ENCODE measurements around the gene CHRNA4. TPM values are rescaled to one million over a fixed set of nuclear protein-coding genes. Genes with fewer than 3 reads are reported as not detected.
"Not testable (repeated sequence)": the region's sequence is repeated elsewhere in the genome, so short reads cannot be mapped to it uniquely, and the experiment has no call there.

CHRNA4 gene
- total and polyA plus RNA-seq, 7 donors: 0.01 to 0.41 (median 0.24) TPM; not detected in 4

- no peak for ATAC-seq
- no peak for DNase-seq
- WGBS, 3 donors: 41 to 62% (median 45%) methylated on average over 28 to 30 of the region's 30 CpGs
Measured at GRCh38 chr20:63308218-63308911, 52.8 kb downstream of the CHRNA4 start.

GRCh38 chr20:63307538-63308217 is 53.5 kb downstream of the CHRNA4 start:
- WGBS, 3 donors: 74 to 78% (median 75%) methylated on average over 20 to 23 of the region's 23 CpGs
- Histone ChIP-seq H3K9me3 (no peaks in the 10 kb centered on the region), H3K27ac (no peak overlapping the region), H3K4me1 (no peaks in the 10 kb centered on the region), H3K4me3 (no peak overlapping the region), H3K27me3 (ENCODE audit: insufficient read depth in 3 of 3, low read length in 2 of 3) (peaks cover 0 to 53% (median 8%) of the 10 kb centered on the region in 3 donors), H3K36me3 (ENCODE audit: insufficient read depth in 1 of 2, low read depth in 1 of 2) (no peaks in the 10 kb centered on the region)
- DNase-seq (no peak), ATAC-seq (no peak)
- no peak for TF ChIP-seq CTCF (IDR thresholded peaks at IDR 0.05)
- intact Hi-C loops (cut with DNase I): loop anchor here in 1 of 2 donors (5.0 kb wide), 1 partner anchor 75 kb away; no protein-coding TSS in a partner anchor

More at GRCh38 chr20:63308218-63308911, 52.8 kb downstream of the CHRNA4 start:
- Histone ChIP-seq H3K36me3 (ENCODE audit: insufficient read depth in 1 of 2, low read depth in 1 of 2) (no peaks in the 10 kb centered on the region), H3K4me1 (no peaks in the 10 kb centered on the region), H3K4me3 (no peak overlapping the region), H3K27ac (no peak overlapping the region), H3K9me3 (no peaks in the 10 kb centered on the region), H3K27me3 (ENCODE audit: insufficient read depth in 3 of 3, low read length in 2 of 3) (peaks cover 0 to 56% (median 8%) of the 10 kb centered on the region in 3 donors)
- intact Hi-C loops (cut with DNase I): loop anchor here in 1 of 2 donors (5.0 kb wide), 1 partner anchor 74 kb away; no protein-coding TSS in a partner anchor
- TF ChIP-seq CTCF (IDR thresholded peaks at IDR 0.05): no peak

GRCh38 chr20:63306673-63307537 is 54.2 kb downstream of the CHRNA4 start:
- Histone ChIP-seq H3K4me3 (no peak overlapping the region), H3K27me3 (ENCODE audit: insufficient read depth in 3 of 3, low read length in 2 of 3) (peaks cover 0 to 56% (median 8%) of the 10 kb centered on the region in 3 donors), H3K4me1 (no peaks in the 10 kb centered on the region), H3K9me3 (peaks cover 7% of the 10 kb centered on the region), H3K27ac (no peak overlapping the region), H3K36me3 (ENCODE audit: insufficient read depth in 1 of 2, low read depth in 1 of 2) (no peaks in the 10 kb centered on the region)
- TF ChIP-seq CTCF (IDR thresholded peaks at IDR 0.05): no peak
- intact Hi-C loops (cut with DNase I): loop anchor here in 1 of 2 donors (5.0 kb wide), 1 partner anchor 75 kb away; no protein-coding TSS in a partner anchor
- WGBS, 3 donors: 70 to 75% (median 71%) methylated on average over 34 to 35 of the region's 35 CpGs
- no peak for DNase-seq
- ATAC-seq: no peak

GRCh38 chr20:63305933-63306672 is 55.0 kb downstream of the CHRNA4 start:
- peaks cover 15% of the 10 kb centered on the region for H3K9me3 ChIP-seq
- intact Hi-C loops (cut with DNase I): loop anchor here in 1 of 2 donors (5.0 kb wide), 1 partner anchor 76 kb away; no protein-coding TSS in a partner anchor
- not testable (repeated sequence) for H3K4me1 ChIP-seq; DNase-seq; ATAC-seq; H3K27ac ChIP-seq; H3K4me3 ChIP-seq; H3K36me3 ChIP-seq (ENCODE audit: insufficient read depth in 1 of 2, low read depth in 1 of 2)
- H3K27me3 ChIP-seq (ENCODE audit: insufficient read depth in 3 of 3, low read length in 2 of 3): peaks cover 0 to 61% (median 8%) of the 10 kb centered on the region in 3 donors
- WGBS, 3 donors: 70 to 75% (median 74%) methylated on average over 21 to 24 of the region's 30 CpGs

Measured in psoas muscle (tissue), 8 donors.